ENCODE data around the gene SMG6.

DNA sequence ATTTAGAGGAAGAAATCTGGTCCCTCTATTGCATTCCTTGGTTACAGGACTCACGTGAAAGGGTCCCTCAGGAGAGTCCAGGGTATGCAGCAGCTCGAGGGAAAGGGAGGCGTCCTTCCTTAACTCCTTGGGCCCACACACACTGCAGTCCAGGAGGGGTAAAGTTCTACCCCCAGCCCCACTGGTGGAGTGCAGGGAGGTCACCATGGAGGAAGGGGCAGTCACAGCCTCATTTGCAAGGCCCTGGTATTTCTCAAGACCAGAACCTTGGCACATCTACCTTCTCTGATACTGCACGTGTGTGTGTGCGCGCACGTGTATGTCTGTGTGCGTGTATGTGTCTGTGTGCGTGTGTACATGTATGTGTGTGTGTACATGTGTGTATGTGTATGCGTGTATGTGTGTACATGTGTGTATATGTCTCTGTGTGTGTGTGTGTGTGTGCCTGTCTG is 237.6 kb downstream of the SMG6 start:
- TF ChIP-seq, protein P1, sequence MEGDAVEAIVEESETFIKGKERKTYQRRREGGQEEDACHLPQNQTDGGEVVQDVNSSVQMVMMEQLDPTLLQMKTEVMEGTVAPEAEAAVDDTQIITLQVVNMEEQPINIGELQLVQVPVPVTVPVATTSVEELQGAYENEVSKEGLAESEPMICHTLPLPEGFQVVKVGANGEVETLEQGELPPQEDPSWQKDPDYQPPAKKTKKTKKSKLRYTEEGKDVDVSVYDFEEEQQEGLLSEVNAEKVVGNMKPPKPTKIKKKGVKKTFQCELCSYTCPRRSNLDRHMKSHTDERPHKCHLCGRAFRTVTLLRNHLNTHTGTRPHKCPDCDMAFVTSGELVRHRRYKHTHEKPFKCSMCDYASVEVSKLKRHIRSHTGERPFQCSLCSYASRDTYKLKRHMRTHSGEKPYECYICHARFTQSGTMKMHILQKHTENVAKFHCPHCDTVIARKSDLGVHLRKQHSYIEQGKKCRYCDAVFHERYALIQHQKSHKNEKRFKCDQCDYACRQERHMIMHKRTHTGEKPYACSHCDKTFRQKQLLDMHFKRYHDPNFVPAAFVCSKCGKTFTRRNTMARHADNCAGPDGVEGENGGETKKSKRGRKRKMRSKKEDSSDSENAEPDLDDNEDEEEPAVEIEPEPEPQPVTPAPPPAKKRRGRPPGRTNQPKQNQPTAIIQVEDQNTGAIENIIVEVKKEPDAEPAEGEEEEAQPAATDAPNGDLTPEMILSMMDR (IDR thresholded peaks at IDR 0.05): no peak
- TF ChIP-seq POLR2A (IDR thresholded peaks at IDR 0.05): no peak

Measured in esophagus squamous epithelium (tissue), 4 donors.